ENCODE results near the gene CYSRT1.

CYSRT1 gene

GRCh38 chr9:137220317-137221094, 4.5 kb upstream of the CYSRT1 start:
- ChIA-PET CTCF (no interaction called here), POLR2A (interaction anchor here (2.1 to 4.4 kb wide), 2 partner anchors 10 to 20 kb away, joined by 6 to 20 read pairs; partner anchors contain the start of gene TUBB4B)
- no peak for DNase-seq (ENCODE audit: extremely low spot score)
- TF ChIP-seq ARNT (IDR thresholded peaks at IDR 0.05) (no peak), HDGF (IDR thresholded peaks at IDR 0.05; ENCODE audit: borderline replicate concordance) (no peak), NFRKB (IDR thresholded peaks at IDR 0.05) (no peak), FOXA1 (IDR thresholded peaks at IDR 0.05) (no peak), CTBP1 (IDR thresholded peaks at IDR 0.05; ENCODE audit: borderline replicate concordance) (no peak), LEF1 (IDR thresholded peaks at IDR 0.05; ENCODE audit: borderline replicate concordance) (no peak), ELF4 (IDR thresholded peaks at IDR 0.05) (no peak), BHLHE40 (IDR thresholded peaks at IDR 0.05; ENCODE audit: borderline replicate concordance) (no peak), L3MBTL2 (conservative IDR thresholded peaks at IDR 0.05) (no peak), SUZ12 (IDR thresholded peaks at IDR 0.05) (no peak), SP1 (IDR thresholded peaks at IDR 0.05) (no peak), ZNF384 (IDR thresholded peaks at IDR 0.05) (no peak), FOXK2 (IDR thresholded peaks at IDR 0.05) (no peak)
- TF ChIP-seq, protein P1, sequence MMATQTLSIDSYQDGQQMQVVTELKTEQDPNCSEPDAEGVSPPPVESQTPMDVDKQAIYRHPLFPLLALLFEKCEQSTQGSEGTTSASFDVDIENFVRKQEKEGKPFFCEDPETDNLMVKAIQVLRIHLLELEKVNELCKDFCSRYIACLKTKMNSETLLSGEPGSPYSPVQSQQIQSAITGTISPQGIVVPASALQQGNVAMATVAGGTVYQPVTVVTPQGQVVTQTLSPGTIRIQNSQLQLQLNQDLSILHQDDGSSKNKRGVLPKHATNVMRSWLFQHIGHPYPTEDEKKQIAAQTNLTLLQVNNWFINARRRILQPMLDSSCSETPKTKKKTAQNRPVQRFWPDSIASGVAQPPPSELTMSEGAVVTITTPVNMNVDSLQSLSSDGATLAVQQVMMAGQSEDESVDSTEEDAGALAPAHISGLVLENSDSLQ (IDR thresholded peaks at IDR 0.05): no peak

GRCh38 chr9:137221095-137221505, 3.9 kb upstream of the CYSRT1 start:
- no peak for DNase-seq (ENCODE audit: extremely low spot score)
- POLR2A ChIA-PET: interaction anchor here (2.1 to 4.4 kb wide), 2 partner anchors 11 to 19 kb away, joined by 6 to 20 read pairs; partner anchors contain the start of gene TUBB4B
- no peak for TF ChIP-seq SP1 (IDR thresholded peaks at IDR 0.05)
- no peak for TF ChIP-seq TARDBP (IDR thresholded peaks at IDR 0.05)
- TF ChIP-seq ELF4 (IDR thresholded peaks at IDR 0.05): no peak
- TF ChIP-seq LEF1 (IDR thresholded peaks at IDR 0.05; ENCODE audit: borderline replicate concordance): no peak
- no peak for TF ChIP-seq SUZ12 (IDR thresholded peaks at IDR 0.05)
- TF ChIP-seq FOXK2 (IDR thresholded peaks at IDR 0.05): no peak
- TF ChIP-seq FOXM1 (IDR thresholded peaks at IDR 0.05; ENCODE audit: borderline replicate concordance): no peak
- no peak for TF ChIP-seq L3MBTL2 (conservative IDR thresholded peaks at IDR 0.05)
- no peak for TF ChIP-seq BHLHE40 (IDR thresholded peaks at IDR 0.05; ENCODE audit: borderline replicate concordance)
- TF ChIP-seq, protein P1 (IDR thresholded peaks at IDR 0.05): no peak
- TF ChIP-seq HDGF (IDR thresholded peaks at IDR 0.05; ENCODE audit: borderline replicate concordance): no peak
- TF ChIP-seq NFRKB (IDR thresholded peaks at IDR 0.05): no peak
- no peak for TF ChIP-seq CTBP1 (IDR thresholded peaks at IDR 0.05; ENCODE audit: borderline replicate concordance)
- TF ChIP-seq FOXA1 (IDR thresholded peaks at IDR 0.05): no peak
- no peak for TF ChIP-seq ARNT (IDR thresholded peaks at IDR 0.05)
- CTCF ChIA-PET: no interaction called here

GRCh38 chr9:137221506-137222111, 3.4 kb upstream of the CYSRT1 start:
- no peak for TF ChIP-seq CTBP1 (IDR thresholded peaks at IDR 0.05; ENCODE audit: borderline replicate concordance)
- TF ChIP-seq FOXA1 (IDR thresholded peaks at IDR 0.05): no peak
- no peak for TF ChIP-seq ELF4 (IDR thresholded peaks at IDR 0.05)
- TF ChIP-seq LEF1 (IDR thresholded peaks at IDR 0.05; ENCODE audit: borderline replicate concordance): no peak
- TF ChIP-seq SUZ12 (IDR thresholded peaks at IDR 0.05): no peak
- TF ChIP-seq FOXK2 (IDR thresholded peaks at IDR 0.05): no peak
- no peak for TF ChIP-seq HDGF (IDR thresholded peaks at IDR 0.05; ENCODE audit: borderline replicate concordance)
- no peak for TF ChIP-seq ZNF384 (IDR thresholded peaks at IDR 0.05)
- no peak for TF ChIP-seq TARDBP (IDR thresholded peaks at IDR 0.05)
- no peak for TF ChIP-seq NFRKB (IDR thresholded peaks at IDR 0.05)
- TF ChIP-seq BHLHE40 (IDR thresholded peaks at IDR 0.05; ENCODE audit: borderline replicate concordance): no peak
- TF ChIP-seq, protein P1 (IDR thresholded peaks at IDR 0.05): no peak
- no peak for TF ChIP-seq FOXM1 (IDR thresholded peaks at IDR 0.05; ENCODE audit: borderline replicate concordance)
- TF ChIP-seq ARNT (IDR thresholded peaks at IDR 0.05): no peak
- no peak for TF ChIP-seq SP1 (IDR thresholded peaks at IDR 0.05)
- TF ChIP-seq L3MBTL2 (conservative IDR thresholded peaks at IDR 0.05): no peak
- ChIA-PET POLR2A (interaction anchor here (1.0 to 4.4 kb wide), 3 partner anchors 11 to 42 kb away, joined by 3 to 20 read pairs (median 6); partner anchors contain the start of gene TUBB4B), CTCF (no interaction called here)

DNA sequence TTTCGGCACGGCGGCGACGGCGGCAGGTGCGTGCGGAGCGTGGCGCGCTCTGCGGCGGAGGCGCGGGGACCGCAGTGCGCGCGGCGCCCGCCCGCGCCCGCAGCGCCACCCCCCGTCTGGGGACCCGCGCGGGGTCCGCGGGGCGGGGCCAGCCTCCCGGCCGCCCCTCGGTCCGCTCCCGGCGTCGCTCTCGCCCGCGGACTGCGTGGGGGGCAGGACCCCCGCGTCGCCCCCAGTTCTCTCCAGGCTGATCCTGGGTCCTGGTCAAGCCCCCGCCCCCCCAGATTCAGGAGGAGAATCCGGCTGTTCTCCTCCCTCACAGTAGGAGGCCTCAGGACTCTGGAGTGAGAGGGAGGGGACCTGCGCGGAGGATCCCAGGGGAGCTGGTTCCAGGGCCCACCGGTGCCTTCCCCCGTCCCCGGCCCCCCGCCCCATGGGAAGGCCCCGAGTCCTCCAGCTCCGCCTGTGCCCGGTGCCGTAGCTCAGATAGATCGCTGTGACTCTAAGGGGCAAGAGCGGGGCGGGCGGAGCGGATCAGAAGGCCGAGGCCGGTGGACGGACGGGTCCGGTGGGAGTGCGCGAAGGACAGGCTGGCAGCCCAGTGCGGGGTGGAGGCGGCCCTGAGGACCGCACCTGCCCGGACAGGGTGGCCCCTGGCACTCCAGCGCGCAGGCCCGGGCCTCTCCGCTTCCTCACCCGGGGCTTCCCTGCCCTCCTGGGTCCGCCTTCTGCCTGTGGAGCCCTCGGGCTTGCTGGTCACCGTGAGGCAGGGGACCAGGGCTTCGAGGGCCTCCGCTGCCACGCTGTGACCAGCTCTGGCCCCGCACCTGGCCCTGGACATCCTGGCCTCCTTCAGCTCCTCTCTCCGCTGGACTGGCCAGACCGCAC, 2.5 kb upstream of the CYSRT1 start, which contains the start of gene RNF208:
RNF208 (minus strand) TSS at position 51 of the 888 bp plus-strand sequence. CDS start 1,028 bp downstream, outside the sequence.
- DNase-seq (ENCODE audit: extremely low spot score): no peak
- no peak for TF ChIP-seq NFRKB (IDR thresholded peaks at IDR 0.05)
- TF ChIP-seq, protein P1 (IDR thresholded peaks at IDR 0.05): no peak
- 0 out of 2 replicates have a peak, but pooled peaks have one; percentile 63 for TF ChIP-seq HDGF (IDR thresholded peaks at IDR 0.05; ENCODE audit: borderline replicate concordance)
- TF ChIP-seq FOXM1 (IDR thresholded peaks at IDR 0.05; ENCODE audit: borderline replicate concordance): no peak
- TF ChIP-seq FOXK2 (IDR thresholded peaks at IDR 0.05): no peak
- ChIA-PET POLR2A (interaction anchor here (1.0 to 4.4 kb wide), 18 partner anchors 10 to 442 kb away, joined by 3 to 20 read pairs (median 6); partner anchors contain the start of genes ANAPC2, MAN1B1, NDOR1 and SSNA1), CTCF (interaction anchor here (0.7 to 1.2 kb wide), 4 partner anchors 8 to 159 kb away, joined by 3 to 8 read pairs (median 6); no protein-coding TSS in a partner anchor)

More at GRCh38 chr9:137221506-137222111, 3.4 kb upstream of the CYSRT1 start:
- DNase-seq (ENCODE audit: extremely low spot score): no peak

Measured in HEK293T (cell line).